Fibroblast of lung (primary cell): ENCODE measurements around the gene ZNF554. TPM values are rescaled to one million over a fixed set of nuclear protein-coding genes. Genes with fewer than 3 reads are reported as not detected.

Experiments used
- DNase-seq, 2 donors: peaks; one replicate each; pipeline versions ENCODE4 v3.0.0 to v3.0.0-alpha.2; 2010; ENCODE audit warnings: low read depth in 2 of 2
- H2AFZ ChIP-seq: 2 replicates; pipeline ENCODE4 v1.5.1; 2012; ENCODE audit warnings: low read length, control low read depth, inconsistent platforms
- H3K27ac ChIP-seq: 2 replicates; pipeline ENCODE4 v1.5.1; 2011; ENCODE audit warnings: low read length, control low read depth; ENCODE audit not compliant: insufficient read depth
- H3K27me3 ChIP-seq: 2 replicates; pipeline ENCODE4 v1.5.1; 2011; ENCODE audit warnings: mild to moderate bottlenecking, low read length; ENCODE audit not compliant: control insufficient read depth, insufficient read depth
- H3K36me3 ChIP-seq: 2 replicates; pipeline ENCODE4 v1.5.1; 2011; ENCODE audit warnings: low read length; ENCODE audit not compliant: control insufficient read depth, insufficient read depth
- H3K4me1 ChIP-seq: 2 replicates; pipeline ENCODE4 v1.5.1; 2011; ENCODE audit warnings: low read length; ENCODE audit not compliant: control insufficient read depth, insufficient read depth; ENCODE audit errors: extremely low read depth
- H3K4me2 ChIP-seq: 2 replicates; pipeline ENCODE4 v1.5.1; 2011; ENCODE audit warnings: low read length, control low read depth; ENCODE audit not compliant: insufficient read depth; ENCODE audit errors: extremely low read depth
- H3K4me3 ChIP-seq, 4 experiments: fragments of 200-600 bp in 1 of 4; sonication (generic) in 1 of 4; replicated peaks in 1 of 4; 2 replicates each; pipeline ENCODE4 v1.5.1; 2011 to 2016; ENCODE audit warnings: low read length in 4 of 4, low read depth in 3 of 4, mild to moderate bottlenecking in 3 of 4, control low read depth in 2 of 4, inconsistent platforms in 1 of 4, mixed read lengths in 1 of 4; ENCODE audit not compliant: insufficient read depth in 1 of 4; ENCODE audit errors: control extremely low read depth in 1 of 4
- H3K79me2 ChIP-seq: 2 replicates; pipeline ENCODE4 v1.5.1; 2012; ENCODE audit warnings: mild to moderate bottlenecking, low read length, inconsistent platforms; ENCODE audit not compliant: control insufficient read depth, insufficient read depth
- H3K9ac ChIP-seq: 2 replicates; pipeline ENCODE4 v1.5.1; 2011; ENCODE audit warnings: mild to moderate bottlenecking, low read length, control low read depth; ENCODE audit not compliant: insufficient read depth
- H3K9me3 ChIP-seq: 2 replicates; pipeline ENCODE4 v1.5.1; 2012; ENCODE audit warnings: low read depth, low read length; ENCODE audit not compliant: control insufficient read depth, insufficient read depth
- H4K20me1 ChIP-seq: 2 replicates; pipeline ENCODE4 v1.5.1; 2011; ENCODE audit warnings: low read length; ENCODE audit not compliant: control insufficient read depth, insufficient read depth; ENCODE audit errors: extremely low read depth
- CTCF ChIP-seq, 2 donors: IDR thresholded peaks in 1 of 2; conservative IDR thresholded peaks in 1 of 2; 1 replicate in 1 of 2; 2 replicates in 1 of 2; pipeline ENCODE4 v1.5.1; 2011 to 2012; ENCODE audit warnings: low read length in 2 of 2, control low read depth in 1 of 2, inconsistent platforms in 1 of 2, low read depth in 1 of 2, mild to moderate bottlenecking in 1 of 2
- EZH2 ChIP-seq: IDR thresholded peaks from 2 replicates; pipeline ENCODE4 v1.5.1; 2012; ENCODE audit warnings: low read length, control low read depth, mild to moderate bottlenecking; ENCODE audit errors: missing control alignments
- polyA plus RNA-seq, 2 donors: library from polyadenylated mRNA; depleted of rRNA in 1 of 2; stranded (reverse) in 1 of 2; unstranded in 1 of 2; fragments of >200 nt; gene quantifications; 2 replicates each; pipeline ENCODE4 v1.2.1, GENCODE V29; 2011 to 2012; ENCODE audit warnings: missing spikeins in 1 of 2
- total RNA-seq: library from RNA; depleted of rRNA; stranded (reverse); fragments of >200 nt; gene quantifications from 2 replicates; pipeline ENCODE4 v1.2.1, GENCODE V29; 2014

The ZNF554 gene
- total and polyA plus RNA-seq, 2 donors (not counting 1 experiment from before 2014, with no cell fraction given): 2.0 to 5.8 TPM

- TF ChIP-seq EZH2: no peak
- TF ChIP-seq CTCF (conservative IDR thresholded peaks at IDR 0.05 in 1 of 2, IDR thresholded peaks at IDR 0.05 in 1 of 2; ENCODE audit: low read depth in 1 of 2, low read length in 2 of 2): no peak
- Histone ChIP-seq H4K20me1 (no peaks in the 10 kb centered on the region), H2AFZ (no peak overlapping the region), H3K27ac (no peak overlapping the region), H3K9ac (no peak overlapping the region), H3K9me3 (peaks cover 2% of the 10 kb centered on the region), H3K4me1 (no peaks in the 10 kb centered on the region), H3K4me2 (no peak overlapping the region), H3K36me3 (peaks cover 3% of the 10 kb centered on the region), H3K27me3 (no peaks in the 10 kb centered on the region), H3K4me3 (no peak overlapping the region), H3K79me2 (peaks cover 2% of the 10 kb centered on the region)
- no peak for DNase-seq
Observed at GRCh38 chr19:2847507-2847906, 27.8 kb downstream of the ZNF554 start.

GRCh38 chr19:2848616-2849015, 28.9 kb downstream of the ZNF554 start:
- H3K4me1 ChIP-seq: no peaks in the 10 kb centered on the region
- no peaks in the 10 kb centered on the region for H3K27me3 ChIP-seq
- no peak overlapping the region for H3K4me3 ChIP-seq
- H3K4me2 ChIP-seq: no peak overlapping the region
- H3K9me3 ChIP-seq: peaks cover 8% of the 10 kb centered on the region
- H4K20me1 ChIP-seq: no peaks in the 10 kb centered on the region
- H3K36me3 ChIP-seq: peaks cover 4% of the 10 kb centered on the region
- no peak overlapping the region for H3K9ac ChIP-seq
- TF ChIP-seq CTCF (conservative IDR thresholded peaks at IDR 0.05 in 1 of 2, IDR thresholded peaks at IDR 0.05 in 1 of 2; ENCODE audit: low read depth in 1 of 2, low read length in 2 of 2) (no peak), EZH2 (no peak)
- H2AFZ ChIP-seq: no peak overlapping the region
- no peak overlapping the region for H3K27ac ChIP-seq
- peaks cover 2% of the 10 kb centered on the region for H3K79me2 ChIP-seq
- no peak for DNase-seq

- peaks cover 4% of the 10 kb centered on the region for H3K36me3 ChIP-seq
- no peak for DNase-seq
- H4K20me1 ChIP-seq: no peaks in the 10 kb centered on the region
- no peak overlapping the region for H3K4me2 ChIP-seq
- no peak overlapping the region for H2AFZ ChIP-seq
- no peak overlapping the region for H3K4me3 ChIP-seq
- no peaks in the 10 kb centered on the region for H3K4me1 ChIP-seq
- peaks cover 12% of the 10 kb centered on the region for H3K9me3 ChIP-seq
- no peak overlapping the region for H3K9ac ChIP-seq
- peaks cover 2% of the 10 kb centered on the region for H3K79me2 ChIP-seq
- TF ChIP-seq CTCF (conservative IDR thresholded peaks at IDR 0.05 in 1 of 2, IDR thresholded peaks at IDR 0.05 in 1 of 2; ENCODE audit: low read depth in 1 of 2, low read length in 2 of 2) (no peak), EZH2 (no peak)
- H3K27ac ChIP-seq: no peak overlapping the region
- H3K27me3 ChIP-seq: no peaks in the 10 kb centered on the region
Observed at GRCh38 chr19:2850256-2850925, 30.7 kb downstream of the ZNF554 start.
